ENCODE results near the gene DMC1. TPM values are rescaled to one million over a fixed set of nuclear protein-coding genes. Genes with fewer than 3 reads are reported as not detected.

Gene DMC1
- total RNA-seq, 1 experiment from 2014 or later: 3.2 TPM

- DNase-seq (ENCODE audit: extremely low read depth, low read depth): no peak
Observed at GRCh38 chr22:38505541-38506117, 64.4 kb downstream of the DMC1 start.

- DNase-seq (ENCODE audit: extremely low read depth, low read depth): no peak
Observed at GRCh38 chr22:38504731-38505540, 65.0 kb downstream of the DMC1 start.

GRCh38 chr22:38503021-38503420 lies 67.0 kb downstream of the DMC1 start:
- DNase-seq (ENCODE audit: extremely low read depth, low read depth): no peak

GRCh38 chr22:38501797-38502672 lies 67.9 kb downstream of the DMC1 start:
- no peak for DNase-seq (ENCODE audit: extremely low read depth, low read depth)

- no peak for DNase-seq (ENCODE audit: extremely low read depth, low read depth)
Observed at GRCh38 chr22:38497869-38498268, 72.1 kb downstream of the DMC1 start.

DNA sequence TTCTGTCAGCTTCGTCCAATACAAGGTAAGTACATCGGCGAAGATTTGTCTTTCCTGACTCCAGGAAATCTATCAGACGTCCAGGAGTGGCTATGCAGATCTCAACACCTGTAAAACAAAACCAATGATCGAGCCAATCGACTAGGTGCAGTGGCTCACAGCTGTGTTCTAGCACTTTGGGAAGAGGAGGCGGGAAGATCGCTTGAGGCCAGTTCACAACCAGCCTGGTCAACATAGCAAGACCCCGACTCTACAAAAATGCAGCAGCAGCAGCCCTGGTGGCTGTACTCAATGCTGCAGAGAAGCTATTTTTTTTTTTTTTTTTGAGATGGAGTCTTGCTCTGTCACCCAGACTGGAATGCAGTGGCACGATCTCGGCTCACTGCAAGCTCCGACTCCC lies 75.0 kb downstream of the DMC1 start:
- DNase-seq (ENCODE audit: extremely low read depth, low read depth): no peak

DNA sequence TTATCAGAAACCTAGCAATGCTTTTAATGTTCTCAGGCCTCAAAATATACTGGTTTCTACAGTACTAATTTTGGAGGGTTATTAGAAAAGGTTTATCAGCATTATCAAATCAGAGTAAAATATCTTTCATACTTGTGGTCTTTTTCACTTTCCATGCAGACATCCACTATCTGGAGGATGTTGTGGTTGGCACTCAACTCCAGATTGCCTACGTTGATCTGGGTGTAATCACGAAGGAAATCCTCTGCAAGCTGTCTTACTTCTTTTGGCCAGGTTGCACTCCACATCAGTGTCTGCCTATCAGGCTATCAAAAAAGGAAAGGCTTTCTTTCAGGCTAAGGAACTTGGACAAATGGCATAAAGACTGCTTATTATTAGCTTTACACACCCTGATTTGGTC lies 75.5 kb downstream of the DMC1 start:
- DNase-seq (ENCODE audit: extremely low read depth, low read depth): no peak

DNA sequence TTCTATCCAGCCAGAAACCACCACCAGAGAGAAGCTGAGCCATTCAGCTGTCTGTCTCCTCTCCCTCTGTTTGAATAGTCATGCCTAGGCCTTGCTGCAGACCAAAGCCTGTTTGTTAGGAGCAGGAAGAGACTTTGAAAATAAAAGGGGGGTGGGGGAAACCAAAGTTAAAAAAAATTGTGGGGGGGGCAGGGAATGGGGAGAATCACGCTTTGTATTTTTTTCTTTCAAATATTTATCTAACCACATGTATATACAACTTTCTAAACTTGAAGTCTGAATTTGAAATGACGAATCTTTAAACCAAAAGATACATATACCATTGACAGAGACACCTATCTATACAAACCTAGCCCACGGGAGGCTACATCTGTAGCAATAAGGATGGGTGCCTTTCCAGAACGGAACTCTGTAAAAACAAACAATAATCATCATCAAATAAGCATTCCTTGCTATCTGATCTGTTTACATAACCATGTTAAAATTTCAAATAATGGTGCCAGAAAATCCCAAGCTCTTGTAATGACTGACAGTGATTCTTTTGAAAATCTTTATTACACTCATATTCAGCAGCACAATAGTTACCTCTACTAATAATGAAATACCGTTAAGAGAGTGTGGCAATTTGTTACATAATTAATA lies 78.2 kb downstream of the DMC1 start:
- DNase-seq (ENCODE audit: extremely low read depth, low read depth): no peak

DNA sequence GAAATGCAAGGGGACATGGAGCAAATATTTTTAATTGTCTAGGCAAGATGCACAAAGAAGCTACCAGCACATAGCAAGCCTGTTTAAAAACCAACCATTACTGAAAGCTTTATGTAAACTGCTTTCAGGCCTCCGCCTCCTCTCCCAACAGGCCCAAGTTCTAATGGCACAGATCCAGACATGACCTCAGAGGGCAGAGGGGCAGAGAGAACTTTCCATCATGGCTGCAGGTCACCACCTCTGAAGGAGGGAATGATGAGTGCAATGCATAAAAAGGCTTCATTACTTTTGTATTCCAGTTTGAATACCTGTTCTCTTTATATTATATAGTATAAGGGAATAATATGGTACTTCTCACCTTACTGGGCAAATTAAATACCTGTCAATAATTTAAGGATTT lies 79.1 kb downstream of the DMC1 start:
- no peak for DNase-seq (ENCODE audit: extremely low read depth, low read depth)

- DNase-seq (ENCODE audit: extremely low read depth, low read depth): no peak
Observed at GRCh38 chr22:38490475-38490874, 79.5 kb downstream of the DMC1 start.

- no peak for DNase-seq (ENCODE audit: extremely low read depth, low read depth)
Observed at GRCh38 chr22:38489561-38490145, 80.3 kb downstream of the DMC1 start.

- DNase-seq (ENCODE audit: extremely low read depth, low read depth): no peak
Observed at GRCh38 chr22:38489142-38489541, 80.8 kb downstream of the DMC1 start.

DNA sequence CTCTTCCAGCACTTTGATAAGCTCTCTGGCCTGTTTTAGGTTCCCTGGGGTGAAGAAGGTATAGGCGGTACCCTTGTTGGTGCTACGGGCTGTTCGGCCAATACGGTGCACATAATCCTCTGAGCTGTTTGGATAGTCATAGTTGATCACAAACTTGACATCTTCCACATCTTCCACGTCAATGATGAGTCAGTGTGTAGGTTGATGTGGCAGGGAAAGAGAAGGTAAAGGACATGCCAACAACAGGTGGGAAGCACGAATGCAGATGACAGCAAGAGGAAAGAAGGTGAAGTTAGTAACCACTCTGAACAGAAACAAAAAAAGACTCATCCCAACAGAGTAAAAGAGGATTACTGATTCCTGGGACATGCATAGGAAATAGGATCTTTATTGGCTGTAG lies 82.0 kb downstream of the DMC1 start:
- DNase-seq (ENCODE audit: extremely low read depth, low read depth): no peak

DNA sequence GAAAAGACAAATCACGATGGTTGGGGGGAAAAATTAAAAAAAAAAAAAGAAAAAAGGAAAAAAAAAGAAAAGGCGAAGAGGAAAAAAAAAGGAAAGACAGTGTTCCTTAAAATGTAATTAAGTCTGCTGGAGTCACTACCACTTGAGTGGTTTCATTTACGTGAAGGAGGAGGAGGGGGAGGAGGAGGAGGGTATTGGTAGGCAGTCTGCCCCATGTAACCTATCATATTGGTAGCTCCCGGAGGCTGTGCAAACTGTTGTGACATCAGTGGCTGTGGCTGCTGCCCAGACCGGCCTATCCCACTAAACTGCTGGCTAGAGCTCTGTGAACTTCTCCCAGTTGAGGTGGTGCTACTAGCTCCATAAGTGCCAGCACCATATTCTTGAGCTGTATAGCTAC lies 84.2 kb downstream of the DMC1 start:
- no peak for DNase-seq (ENCODE audit: extremely low read depth, low read depth)

- no peak for DNase-seq (ENCODE audit: extremely low read depth, low read depth)
Observed at GRCh38 chr22:38484244-38484643, 85.7 kb downstream of the DMC1 start.

DNA sequence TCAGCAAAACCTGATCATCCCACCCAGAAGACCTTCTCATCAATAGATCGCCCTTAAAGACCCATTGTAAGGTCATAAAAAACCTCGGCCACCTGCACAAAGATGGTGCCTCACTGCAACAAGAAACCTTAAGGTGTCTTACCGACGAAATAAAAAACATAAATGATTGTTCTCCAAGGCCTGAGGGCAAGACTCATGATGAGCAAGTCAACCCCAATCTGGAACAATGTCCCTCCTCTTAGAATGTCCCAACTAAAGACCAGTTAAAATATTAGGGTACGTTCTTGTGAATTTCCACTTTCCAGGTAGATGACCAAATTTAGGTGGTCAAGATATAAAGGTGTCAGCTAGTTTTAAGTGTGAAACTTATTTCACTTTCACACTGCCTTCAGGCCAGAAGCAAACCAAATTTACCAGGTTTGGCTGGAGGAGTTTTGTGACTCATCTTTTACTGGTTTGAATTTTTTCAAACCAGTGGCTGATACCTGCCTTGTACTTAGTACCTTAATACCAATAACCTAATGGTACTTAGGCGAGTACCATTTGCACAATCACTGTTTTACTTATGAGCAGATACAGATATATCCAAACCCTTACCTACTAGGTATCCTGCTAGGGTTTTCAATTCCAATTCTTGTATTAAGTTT lies 87.2 kb downstream of the DMC1 start:
- DNase-seq (ENCODE audit: extremely low read depth, low read depth): no peak

DNA sequence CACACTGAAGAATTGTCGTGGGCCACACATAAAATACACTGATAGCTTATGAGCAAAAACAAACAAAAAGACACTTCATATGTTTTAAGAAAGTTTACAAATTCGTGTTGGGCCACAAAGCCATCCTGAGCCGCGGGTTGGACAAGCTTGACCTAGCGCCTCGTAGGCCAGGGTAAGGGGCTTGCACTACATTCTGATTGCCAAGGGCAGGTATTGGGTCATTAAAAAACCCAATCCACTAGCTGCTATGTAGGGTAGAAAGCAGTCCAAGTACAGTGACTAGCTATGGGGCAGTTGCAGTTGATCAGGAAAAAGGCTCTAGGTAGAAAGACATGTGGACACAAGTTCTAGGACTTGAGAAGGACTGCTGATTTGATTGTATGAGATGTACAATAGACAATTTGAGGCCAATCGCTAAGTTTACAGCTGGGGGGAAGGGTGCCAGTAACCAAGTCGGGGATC lies 88.1 kb downstream of the DMC1 start:
- no peak for DNase-seq (ENCODE audit: extremely low read depth, low read depth)

DNA sequence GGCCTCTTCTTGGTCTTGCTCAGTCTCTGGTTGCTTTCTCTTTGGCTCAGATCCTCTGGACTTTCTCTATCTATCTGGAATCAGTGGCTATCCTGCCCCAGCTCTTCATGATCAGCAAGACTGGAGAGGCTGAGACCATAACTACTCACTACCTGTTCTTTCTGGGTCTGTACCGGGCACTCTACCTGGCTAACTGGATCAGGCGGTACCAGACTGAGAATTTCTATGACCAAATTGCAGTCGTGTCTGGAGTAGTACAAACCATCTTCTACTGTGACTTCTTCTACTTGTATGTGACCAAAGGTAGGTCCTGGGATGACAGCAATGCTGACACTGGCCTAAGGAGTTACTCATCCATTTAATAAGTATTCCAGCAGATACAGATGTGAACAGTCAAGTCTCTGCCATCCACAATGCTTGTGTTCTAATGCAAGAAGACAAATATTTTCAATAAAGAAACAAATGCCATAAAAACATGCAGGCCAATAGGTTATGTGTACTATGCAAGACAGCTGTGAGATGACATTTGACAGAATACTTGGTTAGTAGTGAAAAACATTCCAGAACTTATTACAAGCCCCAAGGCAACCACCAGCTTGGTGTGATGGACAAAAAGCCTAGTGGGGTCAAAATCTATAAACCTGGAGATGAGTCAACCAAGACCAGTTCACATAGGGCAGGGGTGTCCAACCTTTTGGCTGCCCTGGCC lies 88.7 kb downstream of the DMC1 start:
- DNase-seq (ENCODE audit: extremely low read depth, low read depth): no peak

- no peak for DNase-seq (ENCODE audit: extremely low read depth, low read depth)
Observed at GRCh38 chr22:38479096-38479837, 90.7 kb downstream of the DMC1 start.
